SK-N-SH (cell line): ENCODE measurements around the gene CDC16. TPM values are rescaled to one million over a fixed set of nuclear protein-coding genes. Genes with fewer than 3 reads are reported as not detected.

Experiments used
- CTCF ChIA-PET: fragments of 300-600, 350-600 bp; formaldehyde crosslinking; extraction: SDS; loops from one replicate; lab custom pipeline; 2021; lab: Yijun Ruan, JAX
- POLR2A ChIA-PET: fragments of 350-600 bp; sonication (Branson Sonifier 250); formaldehyde crosslinking; extraction: SDS; loops from one replicate; lab custom pipeline; 2020; ENCODE audit warnings: antibody characterized with exemption, inconsistent platforms; lab: Yijun Ruan, JAX
- DNase-seq: peaks from one replicate; pipeline ENCODE4 v3.0.0; 2012
- H2AFZ ChIP-seq: fragments of 200-600 bp; sonication (generic); 2 replicates; pipeline ENCODE4 v1.8.1; 2016; ENCODE audit warnings: antibody characterized with exemption, mild to moderate bottlenecking, low read depth
- H3F3A ChIP-seq: fragments of 200-600 bp; sonication (generic); replicated peaks from 2 replicates; pipeline ENCODE3; 2016; ENCODE audit warnings: antibody characterized with exemption, mild to moderate bottlenecking; ENCODE audit not compliant: insufficient read depth
- H3K27ac ChIP-seq, 2 experiments: fragments of 200-500 bp in 1 of 2; fragments of 200-600 bp in 1 of 2; sonication (Bioruptor generic) in 1 of 2; sonication (generic), shearing (Covaris generic) in 1 of 2; 2 replicates each; pipeline versions ENCODE4 v1.5.1 to v1.6.1; 2014 to 2016; ENCODE audit warnings: low read depth in 2 of 2, inconsistent platforms in 1 of 2, low read length in 1 of 2, mild to moderate bottlenecking in 1 of 2, mixed read lengths in 1 of 2
- H3K27me3 ChIP-seq: fragments of 200-600 bp; sonication (generic), shearing (Covaris generic); 2 replicates; pipeline ENCODE4 v1.6.1; 2016; ENCODE audit warnings: mixed run types; ENCODE audit not compliant: insufficient read depth
- H3K36me3 ChIP-seq, 2 experiments: fragments of 200-500 bp in 1 of 2; fragments of 200-600 bp in 1 of 2; sonication (Bioruptor generic) in 1 of 2; sonication (generic) in 1 of 2; replicated peaks in 1 of 2; 2 replicates each; pipeline versions ENCODE3 to v1.5.1; 2014 to 2016; ENCODE audit warnings: low read length in 1 of 2, mild to moderate bottlenecking in 1 of 2; ENCODE audit not compliant: insufficient read depth in 2 of 2, control insufficient read depth in 1 of 2
- H3K4me1 ChIP-seq, 2 experiments: fragments of 200-500 bp in 1 of 2; fragments of 200-600 bp in 1 of 2; sonication (Bioruptor generic) in 1 of 2; sonication (generic), shearing (Covaris generic) in 1 of 2; 2 replicates each; pipeline versions ENCODE4 v1.5.1 to v1.6.1; 2014 to 2016; ENCODE audit warnings: low read depth in 1 of 2, low read length in 1 of 2, mixed run types in 1 of 2; ENCODE audit not compliant: insufficient read depth in 2 of 2, control insufficient read depth in 1 of 2
- H3K4me2 ChIP-seq: fragments of 200-600 bp; sonication (generic), shearing (Covaris generic); 2 replicates; pipeline ENCODE4 v1.6.1; 2017; ENCODE audit warnings: mixed run types
- H3K4me3 ChIP-seq, 2 experiments: fragments of 200-500 bp in 1 of 2; fragments of 200-600 bp in 1 of 2; sonication (Bioruptor generic) in 1 of 2; sonication (generic), shearing (Covaris generic) in 1 of 2; 2 replicates each; pipeline versions ENCODE4 v1.5.1 to v1.8.1; 2014 to 2016; ENCODE audit warnings: low read depth in 2 of 2, inconsistent platforms in 1 of 2, low read length in 1 of 2, mild to moderate bottlenecking in 1 of 2, mixed read lengths in 1 of 2, moderate library complexity in 1 of 2
- H3K79me2 ChIP-seq: fragments of 200-600 bp; sonication (generic); 2 replicates; pipeline ENCODE4 v1.8.1; 2017; ENCODE audit warnings: mild to moderate bottlenecking; ENCODE audit not compliant: insufficient read depth
- H3K9ac ChIP-seq: fragments of 200-600 bp; sonication (generic); 2 replicates; pipeline ENCODE4 v1.6.1; 2017; ENCODE audit warnings: mixed run types
- H3K9me2 ChIP-seq: fragments of 200-600 bp; sonication (generic); 2 replicates; pipeline ENCODE4 v1.6.1; 2017; ENCODE audit warnings: mixed run types
- H3K9me3 ChIP-seq: fragments of 200-600 bp; sonication (generic); 2 replicates; pipeline ENCODE4 v1.6.1; 2017; ENCODE audit warnings: mixed run types, mild to moderate bottlenecking, moderate library complexity
- H4K20me1 ChIP-seq: fragments of 200-600 bp; sonication (generic); 2 replicates; pipeline ENCODE4 v1.6.1; 2017; ENCODE audit warnings: mild to moderate bottlenecking, mixed run types; ENCODE audit not compliant: insufficient read depth
- CTCF ChIP-seq: fragments of 200-600 bp; sonication (generic); IDR thresholded peaks from 2 replicates; pipeline ENCODE4 v1.6.1; 2017; ENCODE audit warnings: antibody characterized with exemption, mild to moderate bottlenecking, moderate library complexity
- EP300 ChIP-seq, 2 experiments: IDR thresholded peaks; 2 replicates each; pipeline versions ENCODE4 v1.4.0 to v1.6.1; 2012; ENCODE audit warnings: borderline replicate concordance in 1 of 2, low read depth in 1 of 2, low read length in 1 of 2
- FOXJ3 ChIP-seq: sonication (generic); formaldehyde crosslinking; IDR thresholded peaks from 2 replicates; pipeline ENCODE4 v1.5.1; 2020; ENCODE audit warnings: mild to moderate bottlenecking, missing genetic modification reagents
- FOXM1 ChIP-seq: IDR thresholded peaks from 2 replicates; pipeline ENCODE4 v1.4.0; 2012; ENCODE audit warnings: low read depth, mild to moderate bottlenecking
- MAX ChIP-seq: IDR thresholded peaks from 2 replicates; pipeline ENCODE4 v1.4.0; 2012; ENCODE audit warnings: low read depth
- MEF2A ChIP-seq: IDR thresholded peaks from 2 replicates; pipeline ENCODE4 v1.4.0; 2012; ENCODE audit warnings: low read depth, borderline replicate concordance
- MXI1 ChIP-seq: IDR thresholded peaks from 2 replicates; pipeline ENCODE4 v1.6.1; 2012; ENCODE audit warnings: mild to moderate bottlenecking, low read depth, low read length, improper control_type of control experiment
- NFIC ChIP-seq: IDR thresholded peaks from 2 replicates; pipeline ENCODE4 v1.4.0; 2012; ENCODE audit warnings: borderline replicate concordance
- NRF1 ChIP-seq: IDR thresholded peaks from 2 replicates; pipeline ENCODE4 v1.6.1; 2012; ENCODE audit warnings: low read depth, mild to moderate bottlenecking, low read length
- POLR2AphosphoS5 ChIP-seq: IDR thresholded peaks from 2 replicates; pipeline ENCODE4 v1.6.1; 2012; ENCODE audit warnings: low read depth, low read length
- RAD21 ChIP-seq: IDR thresholded peaks from 2 replicates; pipeline ENCODE4 v1.6.1; 2012; ENCODE audit warnings: mild to moderate bottlenecking, low read length
- RCOR1 ChIP-seq: fragments of 150-350 bp; IDR thresholded peaks from 2 replicates; pipeline ENCODE4 v1.6.1; 2017; ENCODE audit warnings: antibody characterized with exemption, low read length
- RFX5 ChIP-seq: IDR thresholded peaks from 2 replicates; pipeline ENCODE4 v1.6.1; 2012; ENCODE audit warnings: mild to moderate bottlenecking, improper control_type of control experiment, low read length
- RXRA ChIP-seq: IDR thresholded peaks from 2 replicates; pipeline ENCODE4 v1.4.0; 2012; ENCODE audit warnings: low read depth, mild to moderate bottlenecking, borderline replicate concordance
- SIN3A ChIP-seq: IDR thresholded peaks from 2 replicates; pipeline ENCODE4 v1.6.1; 2012; ENCODE audit warnings: low read depth, mild to moderate bottlenecking, low read length, moderate library complexity, borderline replicate concordance
- TCF12 ChIP-seq: IDR thresholded peaks from 2 replicates; pipeline ENCODE4 v1.4.0; 2012
- USF1 ChIP-seq: IDR thresholded peaks from 2 replicates; pipeline ENCODE4 v1.4.0; 2012; ENCODE audit warnings: low read depth, borderline replicate concordance
- YY1 ChIP-seq: IDR thresholded peaks from 2 replicates; pipeline ENCODE4 v1.4.0; 2012; ENCODE audit warnings: low read depth, mild to moderate bottlenecking
- WGBS: methylation state at CpG from one replicate; pipeline ENCODE4 v1.1.6; 2017; ENCODE audit warnings: low lambda C conversion rate; 5-methylcytosine and 5-hydroxymethylcytosine counted together
- polyA plus RNA-seq, 3 experiments: library from polyadenylated mRNA; depleted of rRNA; stranded (reverse); fragments of >200 nt; gene quantifications; 2 replicates each; pipeline ENCODE4 v1.2.3, GENCODE V29; 2012
- TF ChIP-seq, protein P1 (sequence below): IDR thresholded peaks from 2 replicates; pipeline ENCODE4 v1.6.1; 2012; ENCODE audit warnings: mild to moderate bottlenecking, low read depth, low read length, moderate library complexity
- TF ChIP-seq, protein P2 (sequence below): fragments of 150-350 bp; IDR thresholded peaks from 2 replicates; pipeline ENCODE4 v1.6.1; 2016; ENCODE audit warnings: mild to moderate bottlenecking, low read depth, low read length

The CDC16 gene
- polyA plus RNA-seq, 1 of the 3 experiments (the other 2 are of a cell fraction): 56.9 TPM

DNA sequence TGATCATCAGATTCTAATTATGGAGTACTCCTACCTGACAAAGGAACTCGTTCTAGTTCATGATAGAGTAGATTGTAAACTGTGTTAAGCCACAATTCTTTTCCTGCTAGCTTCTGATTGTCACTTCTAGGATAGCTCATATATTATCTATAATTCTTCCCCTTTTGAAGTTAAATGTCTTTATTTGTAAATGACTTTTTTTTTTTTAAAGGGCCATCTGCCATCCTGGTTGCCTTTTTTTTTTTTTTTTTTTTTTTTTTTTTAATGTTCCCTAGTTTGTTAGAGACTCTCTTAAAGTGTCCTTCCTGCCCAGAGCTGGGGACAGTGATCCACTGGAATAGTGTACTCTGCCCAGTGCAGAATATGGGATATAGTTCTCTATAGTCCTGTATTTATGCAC lies 83.9 kb downstream of the CDC16 start:
- Histone ChIP-seq H3K36me3 (peaks cover 24 to 35% of the 10 kb centered on the region in 2 experiments), H3K4me1 (peaks cover 6 to 17% of the 10 kb centered on the region in 2 experiments; a peak in 3 of 4 replicates), H3K9ac (no peak overlapping the region), H3K27ac (no peak overlapping the region), H3K79me2 (peaks cover 88% of the 10 kb centered on the region), H3K27me3 (no peaks in the 10 kb centered on the region), H3K4me2 (0 out of 2 replicates have a peak overlapping the region, but pooled peaks have one; percentile 21), H3K9me3 (no peaks in the 10 kb centered on the region), H2AFZ (no peak overlapping the region), H3K4me3 (no peak overlapping the region), H4K20me1 (peaks cover 52% of the 10 kb centered on the region), H3F3A (peaks cover 13% of the 10 kb centered on the region), H3K9me2 (no peaks in the 10 kb centered on the region)
- DNase-seq: no peak
- POLR2A ChIA-PET: no interaction called here
- CTCF ChIA-PET: interaction anchor here (1.0 to 2.5 kb wide), 3 partner anchors 8 to 22 kb away, joined by 3 to 9 read pairs (median 3); no protein-coding TSS in a partner anchor
- 55% methylated on average over 1 of the region's 1 CpG for WGBS
- TF ChIP-seq, protein P1, sequence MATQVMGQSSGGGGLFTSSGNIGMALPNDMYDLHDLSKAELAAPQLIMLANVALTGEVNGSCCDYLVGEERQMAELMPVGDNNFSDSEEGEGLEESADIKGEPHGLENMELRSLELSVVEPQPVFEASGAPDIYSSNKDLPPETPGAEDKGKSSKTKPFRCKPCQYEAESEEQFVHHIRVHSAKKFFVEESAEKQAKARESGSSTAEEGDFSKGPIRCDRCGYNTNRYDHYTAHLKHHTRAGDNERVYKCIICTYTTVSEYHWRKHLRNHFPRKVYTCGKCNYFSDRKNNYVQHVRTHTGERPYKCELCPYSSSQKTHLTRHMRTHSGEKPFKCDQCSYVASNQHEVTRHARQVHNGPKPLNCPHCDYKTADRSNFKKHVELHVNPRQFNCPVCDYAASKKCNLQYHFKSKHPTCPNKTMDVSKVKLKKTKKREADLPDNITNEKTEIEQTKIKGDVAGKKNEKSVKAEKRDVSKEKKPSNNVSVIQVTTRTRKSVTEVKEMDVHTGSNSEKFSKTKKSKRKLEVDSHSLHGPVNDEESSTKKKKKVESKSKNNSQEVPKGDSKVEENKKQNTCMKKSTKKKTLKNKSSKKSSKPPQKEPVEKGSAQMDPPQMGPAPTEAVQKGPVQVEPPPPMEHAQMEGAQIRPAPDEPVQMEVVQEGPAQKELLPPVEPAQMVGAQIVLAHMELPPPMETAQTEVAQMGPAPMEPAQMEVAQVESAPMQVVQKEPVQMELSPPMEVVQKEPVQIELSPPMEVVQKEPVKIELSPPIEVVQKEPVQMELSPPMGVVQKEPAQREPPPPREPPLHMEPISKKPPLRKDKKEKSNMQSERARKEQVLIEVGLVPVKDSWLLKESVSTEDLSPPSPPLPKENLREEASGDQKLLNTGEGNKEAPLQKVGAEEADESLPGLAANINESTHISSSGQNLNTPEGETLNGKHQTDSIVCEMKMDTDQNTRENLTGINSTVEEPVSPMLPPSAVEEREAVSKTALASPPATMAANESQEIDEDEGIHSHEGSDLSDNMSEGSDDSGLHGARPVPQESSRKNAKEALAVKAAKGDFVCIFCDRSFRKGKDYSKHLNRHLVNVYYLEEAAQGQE: no peak
- TF ChIP-seq RFX5 (no peak), YY1 (no peak), MAX (no peak), MEF2A (no peak), TCF12 (no peak), EP300 (IDR thresholded peaks at IDR 0.05; ENCODE audit: borderline replicate concordance in 1 of 2, low read depth in 1 of 2, low read length in 1 of 2) (no peak), USF1 (no peak), CTCF (no peak), RCOR1 (no peak), NFIC (no peak), MXI1 (no peak), RXRA (no peak), NRF1 (no peak), POLR2AphosphoS5 (no peak), FOXM1 (no peak), FOXJ3 (CRISPR knock-in tag) (no peak), SIN3A (no peak), RAD21 (no peak)
- TF ChIP-seq, protein P2, sequence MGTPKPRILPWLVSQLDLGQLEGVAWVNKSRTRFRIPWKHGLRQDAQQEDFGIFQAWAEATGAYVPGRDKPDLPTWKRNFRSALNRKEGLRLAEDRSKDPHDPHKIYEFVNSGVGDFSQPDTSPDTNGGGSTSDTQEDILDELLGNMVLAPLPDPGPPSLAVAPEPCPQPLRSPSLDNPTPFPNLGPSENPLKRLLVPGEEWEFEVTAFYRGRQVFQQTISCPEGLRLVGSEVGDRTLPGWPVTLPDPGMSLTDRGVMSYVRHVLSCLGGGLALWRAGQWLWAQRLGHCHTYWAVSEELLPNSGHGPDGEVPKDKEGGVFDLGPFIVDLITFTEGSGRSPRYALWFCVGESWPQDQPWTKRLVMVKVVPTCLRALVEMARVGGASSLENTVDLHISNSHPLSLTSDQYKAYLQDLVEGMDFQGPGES: no peak
